Measurements from ENCODE around the gene GPR107.

DNA sequence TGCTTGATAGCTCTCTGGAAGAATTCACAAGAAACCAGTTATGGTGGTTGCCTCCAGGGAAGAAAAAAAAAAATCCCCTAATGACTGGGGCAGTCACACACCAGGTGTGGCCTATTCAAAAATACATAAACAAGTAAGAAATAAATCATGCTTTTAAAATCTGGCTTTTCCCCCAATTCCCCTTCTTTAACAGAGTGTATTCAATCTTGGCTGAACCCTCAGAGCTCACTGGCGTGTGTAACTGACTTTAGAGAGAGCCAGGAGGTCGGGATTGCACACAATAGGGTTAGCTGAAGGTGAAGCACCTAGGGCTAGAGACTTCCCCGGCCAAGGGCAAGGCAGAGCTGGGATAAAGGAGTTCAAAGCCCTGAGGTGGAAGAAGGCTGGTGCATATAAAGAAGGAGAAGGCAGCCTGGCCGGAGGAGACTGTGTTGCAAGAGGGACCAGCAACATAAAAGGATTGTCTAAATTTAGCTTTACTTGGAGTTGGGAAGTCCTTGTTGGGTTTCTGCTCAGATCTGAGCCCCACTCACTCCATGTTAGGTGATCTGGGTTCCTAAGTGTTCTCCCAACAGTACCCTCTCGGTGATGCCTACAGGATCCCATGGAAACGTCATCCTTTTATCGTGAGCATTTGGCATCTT is 30.4 kb upstream of the GPR107 start:
- TF ChIP-seq, protein P1, sequence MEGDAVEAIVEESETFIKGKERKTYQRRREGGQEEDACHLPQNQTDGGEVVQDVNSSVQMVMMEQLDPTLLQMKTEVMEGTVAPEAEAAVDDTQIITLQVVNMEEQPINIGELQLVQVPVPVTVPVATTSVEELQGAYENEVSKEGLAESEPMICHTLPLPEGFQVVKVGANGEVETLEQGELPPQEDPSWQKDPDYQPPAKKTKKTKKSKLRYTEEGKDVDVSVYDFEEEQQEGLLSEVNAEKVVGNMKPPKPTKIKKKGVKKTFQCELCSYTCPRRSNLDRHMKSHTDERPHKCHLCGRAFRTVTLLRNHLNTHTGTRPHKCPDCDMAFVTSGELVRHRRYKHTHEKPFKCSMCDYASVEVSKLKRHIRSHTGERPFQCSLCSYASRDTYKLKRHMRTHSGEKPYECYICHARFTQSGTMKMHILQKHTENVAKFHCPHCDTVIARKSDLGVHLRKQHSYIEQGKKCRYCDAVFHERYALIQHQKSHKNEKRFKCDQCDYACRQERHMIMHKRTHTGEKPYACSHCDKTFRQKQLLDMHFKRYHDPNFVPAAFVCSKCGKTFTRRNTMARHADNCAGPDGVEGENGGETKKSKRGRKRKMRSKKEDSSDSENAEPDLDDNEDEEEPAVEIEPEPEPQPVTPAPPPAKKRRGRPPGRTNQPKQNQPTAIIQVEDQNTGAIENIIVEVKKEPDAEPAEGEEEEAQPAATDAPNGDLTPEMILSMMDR (IDR thresholded peaks at IDR 0.05) = no peak
- no peak for TF ChIP-seq EP300 (IDR thresholded peaks at IDR 0.05)
- peak; percentile 60 to 62 for TF ChIP-seq POLR2AphosphoS5 (IDR thresholded peaks at IDR 0.05)

All from esophagus muscularis mucosa (tissue), 4 donors.